GM12878 (cell line): Measurements from ENCODE around the gene STKLD1.

Experiments
- CTCF ChIP-seq, 3 experiments: IDR thresholded peaks in 2 of 3; conservative IDR thresholded peaks in 1 of 3; 2 replicates each; pipeline ENCODE4 v1.5.1; 2011; ENCODE audit warnings: low read depth in 3 of 3, low read length in 3 of 3, mild to moderate bottlenecking in 3 of 3, control low read depth in 2 of 3, moderate library complexity in 2 of 3, inconsistent platforms in 1 of 3, mixed read lengths in 1 of 3; ENCODE audit not compliant: control insufficient read depth in 2 of 3, insufficient read depth in 1 of 3; ENCODE audit errors: extremely low read depth in 1 of 3
- HDAC6 ChIP-seq: fragments of 200-600 bp; sonication (generic); IDR thresholded peaks from one replicate; pipeline ENCODE4 v1.8.0; 2017; ENCODE audit warnings: antibody characterized with exemption; ENCODE audit not compliant: unreplicated experiment
- RCOR1 ChIP-seq: conservative IDR thresholded peaks from 2 replicates; pipeline ENCODE4 v1.6.1; 2012; ENCODE audit warnings: low read depth, low read length, improper control_type of control experiment
- SMAD5 ChIP-seq: IDR thresholded peaks from 2 replicates; pipeline ENCODE4 v1.6.1; 2016; ENCODE audit warnings: antibody characterized with exemption, low read depth

- no peak for TF ChIP-seq CTCF (IDR thresholded peaks at IDR 0.05 in 2 of 3, conservative IDR thresholded peaks at IDR 0.05 in 1 of 3; ENCODE audit: control insufficient read depth in 2 of 3, extremely low read depth in 1 of 3, insufficient read depth in 1 of 3, low read depth in 3 of 3, low read length in 3 of 3)
- no peak for TF ChIP-seq HDAC6
- no peak for TF ChIP-seq SMAD5
- no peak for TF ChIP-seq RCOR1
These were observed 17.2 kb downstream of the STKLD1 start for GRCh38 chr9:133393399-133393798.
